ENCODE measurements around the gene SHC4.
"Not testable (repeated sequence)": the region's sequence is repeated elsewhere in the genome, so short reads cannot be mapped to it uniquely, and the experiment has no call there.

SHC4 gene

DNA sequence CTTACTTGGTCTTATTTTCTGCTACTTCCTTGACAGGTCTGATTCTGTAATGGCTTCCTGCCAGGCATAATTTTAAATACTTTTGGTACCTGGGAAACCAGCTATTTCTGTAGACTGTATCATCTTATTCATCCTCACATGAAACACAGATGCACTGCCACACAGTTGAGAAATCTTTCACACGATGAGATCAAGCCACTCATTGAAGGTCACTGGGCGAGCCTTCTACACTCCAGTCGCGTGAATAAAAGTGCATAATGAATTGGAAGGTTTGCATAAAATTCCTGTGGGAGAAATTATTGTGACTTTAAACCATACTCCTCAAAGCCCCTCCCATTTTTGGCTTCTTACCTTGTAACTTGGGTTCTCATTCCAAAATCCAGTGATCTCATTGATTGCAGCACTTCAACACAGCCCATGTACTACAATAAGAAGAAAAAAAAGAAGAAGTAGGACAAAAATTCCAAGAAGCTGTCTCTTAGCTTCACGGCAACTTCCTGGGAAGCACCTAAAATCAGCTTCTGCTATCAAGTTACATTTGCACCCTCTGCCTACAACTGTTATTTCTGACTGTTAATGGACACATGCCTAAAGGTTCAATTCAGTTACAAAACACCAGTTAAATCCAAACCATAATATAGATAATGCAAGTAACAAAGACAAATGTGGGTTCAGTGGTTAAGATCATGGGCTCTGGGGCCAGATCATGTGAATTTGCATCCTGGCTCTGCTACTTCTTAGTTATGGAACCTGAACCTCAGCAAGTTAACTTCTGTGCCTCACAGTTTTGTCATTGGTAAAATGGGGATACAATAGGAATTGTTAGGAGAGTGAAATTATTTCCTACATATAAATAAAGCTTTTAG is 39.0 kb downstream of the SHC4 start:
- no peak for DNase-seq (ENCODE audit: low spot score)

DNA sequence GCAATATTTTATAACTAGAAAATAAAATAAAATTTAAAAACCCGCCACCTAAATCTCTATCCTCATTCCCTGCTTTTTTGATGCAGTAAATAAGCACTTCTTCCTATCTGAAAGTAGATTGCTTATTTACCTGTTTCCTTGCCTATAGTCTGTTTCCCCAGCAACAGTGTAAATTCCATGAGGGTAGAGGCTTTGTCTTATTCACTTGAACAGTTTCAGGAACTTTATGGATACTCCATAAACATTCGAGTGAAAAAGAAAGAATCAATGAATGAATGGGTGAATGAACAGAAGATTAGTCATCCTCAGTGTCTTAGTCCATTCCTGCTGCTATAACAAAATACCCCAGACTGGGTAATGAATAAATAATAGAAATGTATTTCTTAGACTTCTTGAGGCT is 41.7 kb downstream of the SHC4 start:
- no peak for DNase-seq (ENCODE audit: low spot score)

DNA sequence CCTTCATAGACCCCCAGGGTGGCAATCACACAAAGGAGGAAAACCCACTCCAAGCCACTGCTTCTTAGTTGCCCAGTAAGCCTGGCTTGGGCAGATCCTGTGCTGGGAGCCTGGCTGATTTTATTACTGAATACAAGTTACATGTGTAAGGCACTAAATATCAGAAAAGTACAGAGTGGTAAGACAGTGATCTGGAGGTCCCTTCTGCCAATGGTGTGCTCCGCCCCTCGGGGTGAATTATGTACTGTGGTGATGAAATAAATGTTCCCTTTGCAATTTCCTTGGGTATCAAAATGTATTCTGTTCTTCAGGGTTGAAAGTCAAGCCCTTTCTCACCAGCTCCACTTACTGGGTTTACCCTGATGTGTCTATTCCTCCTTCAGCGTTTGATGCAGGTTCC is 47.0 kb downstream of the SHC4 start:
- DNase-seq (ENCODE audit: low spot score) = no peak

DNA sequence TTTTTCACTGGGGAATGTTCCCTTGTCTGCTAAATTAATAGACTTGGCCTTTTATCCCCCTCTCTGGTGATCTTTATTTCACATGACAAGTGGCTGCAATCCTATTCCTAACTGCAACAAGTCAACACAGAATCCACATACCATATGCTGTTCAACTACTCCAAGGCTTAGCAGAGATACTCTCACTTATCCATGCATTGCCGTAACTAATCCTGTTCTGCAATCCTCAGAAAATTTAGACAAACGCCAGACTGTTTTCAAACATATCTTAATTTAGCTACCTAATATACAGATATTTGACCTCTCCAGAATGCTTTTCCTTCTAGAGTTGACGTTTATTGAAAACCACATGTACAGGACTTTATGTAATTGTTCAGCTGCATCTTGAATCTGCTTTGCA is 47.9 kb downstream of the SHC4 start:
- DNase-seq (ENCODE audit: low spot score) = no peak

DNA sequence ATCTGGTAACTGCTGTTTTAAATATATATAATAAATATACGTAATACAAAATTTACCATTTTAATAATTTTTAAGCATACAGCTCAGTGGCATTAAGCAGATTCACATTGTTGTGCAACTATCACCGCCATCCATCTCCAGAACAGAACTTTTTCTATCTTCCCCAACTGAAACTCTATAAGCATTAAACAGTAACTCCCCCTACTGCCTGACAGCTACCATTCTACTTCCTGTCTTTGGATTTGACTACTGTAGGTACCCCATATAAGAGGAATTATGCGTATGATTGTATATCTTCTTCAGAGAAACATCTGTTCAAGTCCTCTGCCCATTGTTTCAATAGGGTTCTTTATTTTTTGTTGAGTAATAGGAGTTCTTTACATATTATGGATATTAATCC is 49.0 kb downstream of the SHC4 start:
- no peak for DNase-seq (ENCODE audit: low spot score)

DNA sequence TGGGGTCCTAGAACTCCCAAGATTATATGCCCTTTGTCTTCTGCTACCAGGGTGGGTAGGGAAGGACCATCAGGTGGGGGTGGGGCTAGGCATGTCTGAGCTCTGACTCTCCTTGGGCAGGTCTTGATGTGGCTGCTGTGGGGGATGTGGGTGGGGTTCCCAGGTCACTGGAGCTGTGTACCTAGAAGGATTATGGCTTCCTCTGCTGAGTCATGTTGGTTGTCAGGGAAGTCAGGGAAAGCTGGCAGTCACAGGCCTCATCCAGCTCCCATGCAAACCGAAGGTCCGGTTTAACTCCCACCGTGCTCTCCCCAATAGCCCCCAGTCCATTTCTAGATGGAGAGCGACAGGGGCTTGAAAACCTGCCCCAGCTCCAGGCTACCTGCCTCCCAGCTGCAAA is 50.6 kb downstream of the SHC4 start:
- no peak for DNase-seq (ENCODE audit: low spot score)

DNA sequence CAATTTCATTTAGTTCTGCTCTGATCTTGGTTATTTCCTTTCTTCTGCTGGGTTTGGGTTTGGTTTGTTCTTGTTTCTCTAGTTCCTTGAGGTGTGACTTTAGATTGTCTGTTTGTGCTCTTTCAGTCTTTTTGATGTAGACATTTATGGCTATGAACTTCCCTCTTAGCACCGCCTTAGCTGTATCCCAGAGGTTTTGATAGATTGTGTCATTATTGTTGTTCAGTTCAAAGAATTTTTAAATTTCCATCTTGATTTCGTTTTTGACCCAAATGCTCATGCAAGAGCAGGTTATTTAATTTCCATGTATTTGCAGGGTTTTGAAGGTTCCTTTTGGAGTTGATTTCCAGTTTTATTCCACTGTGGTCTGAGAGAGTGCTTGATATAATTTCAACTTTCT is 53.2 kb downstream of the SHC4 start:
- not testable (repeated sequence) for DNase-seq (ENCODE audit: low spot score)

DNA sequence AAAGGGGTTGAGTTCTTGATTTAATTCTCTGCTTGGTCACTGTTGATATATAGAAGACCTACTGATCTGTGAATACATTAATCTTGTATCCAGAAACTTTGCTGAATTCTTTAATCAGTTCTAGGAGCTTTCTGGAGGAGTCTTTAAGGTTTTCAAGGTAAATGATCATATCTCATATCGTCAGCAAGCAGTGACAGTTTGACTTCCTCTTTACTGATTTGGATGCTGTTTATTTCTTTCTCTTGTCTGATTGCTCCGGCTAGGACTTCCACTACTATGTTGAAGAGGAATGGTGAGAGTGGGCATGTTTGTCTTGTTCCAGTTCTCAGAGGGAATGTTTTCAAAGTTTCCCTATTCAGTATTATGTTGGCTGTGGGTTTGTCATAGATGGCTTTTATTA is 54.4 kb downstream of the SHC4 start:
- not testable (repeated sequence) for DNase-seq (ENCODE audit: low spot score)

DNA sequence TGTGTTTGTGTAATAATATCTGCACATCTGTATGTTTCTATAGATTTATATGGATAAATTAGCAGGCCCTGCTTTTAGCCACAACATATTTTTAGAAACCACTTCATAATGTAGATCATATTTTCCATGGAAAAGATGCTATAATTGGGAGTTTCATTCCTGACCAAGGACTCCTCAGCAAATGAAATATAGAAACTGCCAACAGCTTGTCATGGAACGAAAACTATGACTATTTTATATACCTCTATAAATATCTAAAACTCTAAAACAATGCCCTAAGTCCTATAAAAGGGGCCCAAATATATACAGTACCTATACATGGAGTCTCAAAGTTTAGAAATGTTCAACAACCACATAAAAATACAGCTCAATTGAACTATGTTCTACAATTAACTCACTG is 57.9 kb downstream of the SHC4 start:
- DNase-seq (ENCODE audit: low spot score) = no peak

DNA sequence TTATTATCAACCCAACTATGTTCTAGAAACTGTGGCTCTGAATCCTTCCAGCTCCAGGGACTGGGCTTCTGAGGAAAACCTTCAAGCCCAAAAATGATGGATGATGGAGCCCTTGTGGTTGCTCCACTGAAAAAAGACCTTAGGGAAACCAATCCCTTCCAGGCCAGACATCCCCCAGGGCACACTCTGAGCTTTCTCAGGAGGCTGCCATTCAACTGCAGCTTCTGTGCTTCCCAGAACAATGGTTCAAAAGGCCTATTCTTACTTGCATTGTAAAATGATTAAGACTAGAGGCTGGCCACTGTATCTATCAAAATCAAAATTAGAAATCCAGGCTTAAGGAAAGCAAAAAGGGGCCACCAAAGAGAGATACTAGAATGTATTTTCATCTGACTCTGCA is 58.5 kb downstream of the SHC4 start:
- no peak for DNase-seq (ENCODE audit: low spot score)

DNA sequence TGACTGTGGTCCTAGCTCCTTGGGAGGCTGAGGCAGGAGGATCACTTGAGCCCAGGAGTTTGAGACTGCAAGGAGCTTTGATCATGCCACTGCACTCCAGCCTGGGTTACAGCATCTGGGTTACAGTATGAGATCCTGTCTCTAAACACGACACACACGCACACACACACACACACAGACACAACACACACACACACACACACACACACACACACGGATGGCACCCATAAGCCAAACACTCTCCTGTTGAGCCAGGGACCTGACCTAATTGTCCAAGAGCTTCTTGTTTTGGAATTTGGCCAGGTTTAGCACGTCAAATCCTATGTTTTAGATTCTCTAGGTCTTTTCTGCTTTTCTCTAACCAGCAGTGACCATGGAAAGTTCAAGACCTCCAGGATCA is 59.0 kb downstream of the SHC4 start:
- DNase-seq (ENCODE audit: low spot score) = no peak

DNA sequence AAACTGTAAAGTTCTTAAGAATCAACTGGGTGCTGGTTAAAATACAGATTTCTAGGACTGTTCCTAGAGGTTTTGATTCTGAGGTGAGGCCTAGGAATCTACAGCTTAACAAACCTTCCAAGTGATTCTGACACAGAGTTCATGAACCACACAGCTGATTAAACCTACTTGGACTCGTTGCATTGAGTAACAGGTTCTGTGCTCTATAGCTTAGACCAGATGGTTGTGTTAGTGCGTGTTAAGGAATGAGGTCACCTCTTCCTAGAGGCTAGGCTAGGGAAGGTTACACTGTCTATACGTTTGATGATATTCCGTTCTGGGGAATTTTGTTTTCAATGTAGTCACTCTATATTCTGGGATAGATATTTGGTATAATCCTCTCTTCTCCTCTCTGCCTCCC is 63.9 kb downstream of the SHC4 start:
- no peak for DNase-seq (ENCODE audit: low spot score)

DNA sequence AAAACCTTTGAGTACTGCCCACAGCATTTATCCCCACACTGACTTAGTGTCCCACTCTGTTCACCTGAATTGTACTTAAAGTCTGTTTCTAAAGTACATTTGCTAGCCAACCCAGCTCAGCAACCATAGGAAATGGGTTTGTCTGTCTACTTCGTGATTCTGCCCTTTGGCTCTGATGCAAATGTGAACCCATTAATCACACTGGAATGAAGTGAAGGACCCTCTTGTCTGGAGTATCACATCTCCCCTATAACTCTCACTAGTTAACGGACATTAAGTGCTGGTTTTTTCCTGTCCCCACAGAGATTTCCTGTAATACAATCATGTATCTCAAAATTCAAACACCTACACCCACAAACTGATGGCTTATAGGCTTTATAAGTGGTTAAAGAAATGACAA is 65.3 kb downstream of the SHC4 start:
- no peak for DNase-seq (ENCODE audit: low spot score)

DNA sequence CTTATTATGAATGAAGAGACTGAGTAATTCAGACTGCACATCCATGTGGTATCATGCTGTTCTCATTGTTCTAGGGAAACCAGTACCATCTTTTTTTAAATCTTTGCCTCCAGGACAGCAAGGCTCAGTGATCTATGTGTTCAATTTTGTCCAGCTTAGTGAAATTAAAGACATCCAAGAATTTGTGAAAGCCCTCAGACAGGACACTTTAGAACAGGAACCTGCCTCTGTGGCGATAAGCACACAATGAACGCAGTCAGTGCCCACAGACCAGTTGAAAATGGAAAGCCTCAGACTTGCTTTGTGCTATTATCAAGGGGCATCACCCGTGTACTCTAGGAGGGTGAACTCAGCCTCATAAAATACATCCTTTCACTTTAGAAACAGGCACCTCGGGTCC is 65.7 kb downstream of the SHC4 start:
- DNase-seq (ENCODE audit: low spot score) = no peak

DNA sequence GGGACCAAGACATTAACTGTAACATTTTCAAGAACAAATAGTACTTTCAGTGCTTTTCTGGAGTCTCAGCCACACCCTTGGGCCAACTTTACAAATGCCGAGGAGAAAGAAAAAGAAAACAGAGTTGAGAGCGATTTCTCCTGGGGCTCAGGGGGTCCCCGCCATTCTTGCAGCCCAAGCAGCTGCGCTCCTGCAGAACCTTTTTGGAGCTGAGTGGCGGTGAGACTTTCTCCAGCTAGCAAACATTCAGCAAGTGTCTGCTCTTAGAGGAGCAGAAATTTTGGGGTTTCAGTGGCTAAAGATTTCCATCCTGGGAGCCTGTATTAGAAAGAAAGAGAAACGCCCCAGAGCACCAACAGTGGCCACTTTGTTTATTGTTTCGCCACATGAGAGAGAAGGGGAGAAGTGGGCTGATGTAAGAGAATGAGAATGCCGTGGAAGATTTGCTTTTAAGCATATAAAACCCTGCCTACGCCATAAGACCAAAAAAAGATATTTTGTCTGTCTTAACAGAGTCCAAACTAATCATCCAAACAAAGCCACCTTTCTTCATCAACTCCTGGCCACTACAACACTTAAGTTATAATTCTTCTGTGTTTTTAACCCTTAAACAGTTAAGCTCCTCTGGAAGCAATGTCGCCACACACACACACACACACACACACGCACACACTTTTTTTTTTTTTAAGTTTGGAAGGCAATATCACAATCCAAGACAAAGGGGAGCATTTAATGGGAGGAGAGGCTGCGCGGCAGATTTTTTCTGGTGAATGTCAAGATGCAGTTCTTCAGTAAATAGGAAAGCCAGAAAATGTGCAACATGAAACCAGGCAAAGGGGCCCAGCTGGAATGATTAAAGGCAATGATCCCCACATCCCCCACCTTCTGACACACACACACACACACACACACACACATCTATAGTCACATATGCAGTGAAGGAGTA is 66.6 kb downstream of the SHC4 start:
- no peak for DNase-seq (ENCODE audit: low spot score)

DNA sequence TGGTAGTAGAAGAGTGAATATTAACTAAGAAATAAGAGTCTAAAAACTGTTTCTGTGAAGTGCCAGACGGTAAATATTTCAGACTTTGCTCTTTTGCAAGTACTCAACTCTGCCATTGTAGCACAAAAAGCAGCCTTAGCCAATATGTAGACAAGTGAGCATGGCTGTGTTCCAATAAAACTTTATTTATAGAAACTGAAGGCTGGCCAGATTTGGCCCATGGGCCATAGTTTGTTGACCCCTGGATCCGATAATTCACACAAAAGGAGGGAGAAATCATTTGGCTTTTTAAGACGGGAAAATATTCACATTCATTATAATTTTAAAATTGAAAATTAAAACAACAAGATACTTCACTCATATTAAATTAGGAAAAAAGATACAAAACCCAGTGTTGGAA is 70.4 kb downstream of the SHC4 start:
- DNase-seq (ENCODE audit: low spot score) = no peak

DNA sequence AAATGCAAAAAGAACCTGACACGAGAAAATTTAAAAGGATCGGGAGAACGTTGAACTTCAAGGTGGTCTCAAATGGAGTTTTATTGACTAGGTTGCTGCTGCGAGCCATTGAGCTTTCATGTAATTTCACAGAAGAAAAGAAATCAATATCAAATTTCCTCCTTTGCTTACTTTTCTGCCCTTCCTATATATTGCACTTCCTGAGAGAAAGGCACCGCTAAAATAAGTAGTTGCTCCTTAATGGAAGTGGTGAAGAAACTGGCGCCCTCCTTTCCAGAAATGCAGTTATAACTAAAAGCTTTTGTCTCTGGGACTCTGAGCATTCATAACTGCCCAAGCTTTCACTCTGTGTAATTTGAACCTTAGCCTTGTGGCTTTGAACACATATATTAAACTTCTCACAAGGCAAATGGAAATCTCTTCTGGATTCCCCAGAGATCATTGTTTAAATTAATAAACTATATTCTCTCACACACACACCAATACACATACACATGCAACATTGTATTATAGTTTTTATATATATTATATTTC is 72.4 kb downstream of the SHC4 start:
- DNase-seq (ENCODE audit: low spot score) = no peak

DNA sequence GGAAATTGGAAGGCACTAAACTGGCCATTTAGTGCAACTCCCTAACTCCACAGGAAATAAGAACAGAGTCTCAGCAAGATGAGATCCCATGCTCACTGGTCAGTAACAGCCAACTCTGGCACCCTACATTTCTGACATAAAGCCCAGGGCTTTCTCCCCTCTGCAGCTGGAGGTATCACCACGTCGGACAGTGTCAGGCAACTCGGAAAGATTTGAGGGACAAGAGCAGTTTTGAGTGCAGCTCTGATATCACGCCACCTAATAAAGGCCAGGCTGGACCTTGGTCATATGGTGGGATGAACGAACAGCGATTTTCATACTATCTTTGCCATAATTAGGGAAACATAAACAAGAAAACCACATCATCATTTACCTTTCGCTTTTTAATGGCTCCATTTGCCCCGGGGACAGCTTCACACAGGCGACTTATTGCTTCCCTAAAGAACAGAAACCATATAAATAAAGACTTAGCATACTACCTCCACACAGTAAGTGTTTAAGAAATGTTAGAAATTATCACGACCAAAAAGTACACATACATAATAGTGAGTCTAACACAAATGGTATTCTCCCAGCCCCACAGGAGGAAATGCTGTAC is 73.2 kb downstream of the SHC4 start:
- no peak for DNase-seq (ENCODE audit: low spot score)

DNA sequence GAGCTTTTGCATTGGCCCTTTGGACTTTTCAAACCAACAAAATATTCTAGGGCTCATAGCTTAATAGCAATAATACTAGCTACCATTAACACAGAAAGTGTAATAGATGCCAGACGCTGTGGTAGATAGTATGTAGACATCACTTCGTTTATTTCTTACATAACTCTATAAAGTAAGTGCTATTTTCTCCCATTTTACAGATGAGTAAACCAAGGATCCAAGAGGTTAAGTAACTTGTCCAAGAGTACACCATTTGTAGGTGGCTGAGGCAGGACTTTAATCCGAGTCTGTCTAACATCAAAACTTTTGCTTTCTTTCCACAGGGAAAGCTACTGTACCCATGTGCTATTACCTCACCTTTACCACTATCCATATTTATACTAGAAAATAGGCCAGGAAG is 73.8 kb downstream of the SHC4 start:
- DNase-seq (ENCODE audit: low spot score) = no peak

DNA sequence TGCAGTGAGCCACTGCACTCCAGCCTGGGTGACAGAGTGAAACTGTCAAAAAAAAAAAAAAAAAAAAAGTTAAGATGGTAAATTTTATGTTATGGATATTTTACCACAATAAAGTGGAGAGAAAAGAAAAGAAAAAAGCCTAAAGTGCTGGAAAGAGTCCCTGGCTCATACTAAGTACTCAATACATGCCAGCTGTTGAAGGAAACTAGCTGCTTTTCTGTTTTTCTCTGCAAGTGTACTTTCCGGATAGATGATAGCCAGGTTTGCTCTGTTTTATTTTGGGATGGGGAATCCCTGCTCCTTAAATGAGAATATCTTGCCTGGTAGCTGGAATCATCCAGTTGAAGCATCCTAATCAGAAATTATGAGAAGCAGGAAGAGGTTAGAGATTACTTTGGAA is 74.9 kb downstream of the SHC4 start:
- DNase-seq (ENCODE audit: low spot score) = no peak

DNA sequence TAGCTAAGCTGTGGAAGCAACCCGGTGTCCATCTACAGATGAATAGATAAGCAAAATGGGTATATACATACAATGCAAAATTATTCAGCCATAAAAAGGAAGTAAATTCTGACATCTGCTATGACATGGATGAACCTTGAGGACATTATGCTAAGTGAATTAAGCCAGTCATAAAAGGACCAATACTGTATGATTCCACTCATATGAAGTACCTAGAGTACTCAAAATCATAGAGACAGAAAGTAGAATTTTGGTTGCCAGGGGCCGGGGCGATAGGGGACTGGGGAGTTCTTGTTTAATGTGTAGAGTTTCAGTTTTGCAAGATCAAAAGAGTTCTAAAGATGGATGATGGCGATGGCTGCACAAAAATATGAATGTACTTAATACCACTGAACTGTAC is 75.5 kb downstream of the SHC4 start:
- DNase-seq (ENCODE audit: low spot score) = peak; percentile 62

DNA sequence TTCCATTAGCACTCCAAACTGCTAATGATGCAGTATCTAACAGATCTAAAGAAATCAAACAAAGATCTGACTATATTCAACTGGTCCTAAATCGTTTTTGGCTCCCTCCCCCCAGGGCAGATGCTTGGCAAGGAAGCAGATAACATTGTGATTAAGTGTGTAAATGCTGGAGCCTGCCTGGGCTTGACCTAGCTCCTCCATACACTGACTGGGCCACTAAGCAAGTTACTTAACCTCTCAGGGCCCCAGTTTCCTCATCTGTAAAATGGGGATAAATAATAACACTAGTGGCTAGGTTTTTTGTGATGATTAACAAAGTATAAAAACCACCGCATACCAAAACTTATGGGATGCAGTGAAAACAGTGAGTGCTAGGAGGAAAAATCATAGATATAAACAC is 76.6 kb downstream of the SHC4 start:
- no peak for DNase-seq (ENCODE audit: low spot score)

DNA sequence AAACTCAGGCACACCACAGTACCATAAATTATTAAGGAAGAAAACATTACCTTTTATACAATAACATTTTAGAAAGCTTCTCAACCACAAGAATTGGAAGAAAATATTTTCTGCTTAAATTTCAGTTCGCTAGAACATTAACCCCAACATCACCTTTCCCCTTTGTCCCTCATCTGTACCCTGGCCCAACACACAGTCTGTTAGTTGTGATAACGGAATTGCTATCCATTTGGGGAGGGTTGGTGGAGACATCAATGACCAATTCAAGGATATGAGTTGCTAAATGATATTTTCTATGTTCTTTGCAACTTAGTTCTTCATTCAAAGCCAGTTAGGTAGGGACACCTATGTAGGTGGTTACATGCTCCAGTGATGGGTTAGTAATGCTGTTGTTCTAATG is 80.0 kb downstream of the SHC4 start:
- no peak for DNase-seq (ENCODE audit: low spot score)

All from activated CD4-positive, alpha-beta T cell treated with anti-CD3 and anti-CD28 coated beads, Interleukin-2, Interleukin-4, amounts not matched to agents 100 ng/mL and 50 ng/mL, durations not matched to agents 16 hours and 8 hours (primary cell).